ENCODE measurements around the gene COPG1.

DNA sequence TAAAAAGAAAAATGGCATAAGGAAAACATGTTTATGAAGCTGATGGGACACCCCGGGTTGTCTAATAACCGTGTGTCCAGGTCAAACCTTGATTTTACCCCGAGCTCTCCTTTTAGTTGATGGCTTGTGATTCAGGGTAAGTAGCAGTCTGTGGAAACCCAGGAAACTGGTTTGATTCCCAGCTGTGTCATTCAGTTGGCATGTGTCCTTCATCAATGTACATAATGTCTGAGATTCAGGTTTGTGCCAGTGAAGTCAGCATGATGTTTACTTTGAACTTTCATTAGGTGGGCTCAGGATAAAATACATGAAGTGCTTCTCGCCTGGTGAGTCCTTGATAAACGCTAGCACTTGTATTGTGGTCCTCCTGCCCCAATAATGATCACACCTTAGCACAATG lies 4.3 kb upstream of the COPG1 start:
- TF ChIP-seq CTCF (IDR thresholded peaks at IDR 0.05; ENCODE audit: borderline replicate concordance, extremely low read depth, low read length, poor library complexity, severe bottlenecking) (no peak), EZH2 (IDR thresholded peaks at IDR 0.05; ENCODE audit: borderline replicate concordance, low read depth, low read length, severe bottlenecking) (no peak)

Data from DND-41 (cell line).